Mucosa of stomach (tissue), 1 donor: ENCODE measurements around the gene ID1.
"Not testable (repeated sequence)": the region's sequence is repeated elsewhere in the genome, so short reads cannot be mapped to it uniquely, and the experiment has no call there.

ENCODE experiments used
- H3K27me3 ChIP-seq: one replicate; pipeline ENCODE4 v1.7.0; 2013; ENCODE audit warnings: mild to moderate bottlenecking, low read length; ENCODE audit not compliant: control insufficient read depth, insufficient read depth
- H3K36me3 ChIP-seq: one replicate; pipeline ENCODE4 v1.7.0; 2013; ENCODE audit warnings: low read length; ENCODE audit not compliant: control insufficient read depth, insufficient read depth
- H3K4me1 ChIP-seq: one replicate; pipeline ENCODE4 v1.7.0; 2013; ENCODE audit warnings: mild to moderate bottlenecking, low read length; ENCODE audit not compliant: control insufficient read depth, insufficient read depth
- H3K4me3 ChIP-seq: one replicate; pipeline ENCODE4 v1.7.0; 2013; ENCODE audit warnings: low read length
- H3K9ac ChIP-seq: one replicate; pipeline ENCODE4 v1.7.0; 2013; ENCODE audit warnings: mild to moderate bottlenecking, low read length, moderate library complexity
- H3K9me3 ChIP-seq: one replicate; pipeline ENCODE4 v1.7.0; 2013; ENCODE audit warnings: mild to moderate bottlenecking, low read length, moderate library complexity; ENCODE audit not compliant: control insufficient read depth
- donor health status: Pancreatic carcinoma.

Gene ID1

GRCh38 chr20:31578448-31579138 is 26.5 kb upstream of the ID1 start:
- Histone ChIP-seq H3K4me3 (no peak overlapping the region), H3K27me3 (no peaks in the 10 kb centered on the region), H3K9me3 (no peaks in the 10 kb centered on the region), H3K4me1 (peaks cover 11% of the 10 kb centered on the region), H3K36me3 (no peaks in the 10 kb centered on the region), H3K9ac (no peak overlapping the region)

- Histone ChIP-seq H3K36me3 (no peaks in the 10 kb centered on the region), H3K27me3 (no peaks in the 10 kb centered on the region), H3K4me3 (no peak overlapping the region), H3K9ac (no peak overlapping the region), H3K4me1 (peaks cover 5% of the 10 kb centered on the region), H3K9me3 (no peaks in the 10 kb centered on the region)
Measured at GRCh38 chr20:31579245-31579644, 25.8 kb upstream of the ID1 start.

GRCh38 chr20:31579941-31580651 is 25.0 kb upstream of the ID1 start:
- not testable (repeated sequence) for H3K9me3 ChIP-seq, H3K36me3 ChIP-seq, H3K27me3 ChIP-seq, H3K4me3 ChIP-seq, H3K4me1 ChIP-seq, H3K9ac ChIP-seq

- Histone ChIP-seq H3K27me3 (no peaks in the 10 kb centered on the region), H3K36me3 (no peaks in the 10 kb centered on the region), H3K4me1 (peaks cover 4% of the 10 kb centered on the region), H3K9ac (no peak overlapping the region), H3K9me3 (no peaks in the 10 kb centered on the region), H3K4me3 (no peak overlapping the region)
Measured at GRCh38 chr20:31580706-31581105, 24.4 kb upstream of the ID1 start.

- Histone ChIP-seq H3K27me3 (no peaks in the 10 kb centered on the region), H3K4me1 (peaks cover 4% of the 10 kb centered on the region), H3K4me3 (no peak overlapping the region), H3K36me3 (no peaks in the 10 kb centered on the region), H3K9ac (no peak overlapping the region), H3K9me3 (no peaks in the 10 kb centered on the region)
Measured at GRCh38 chr20:31581391-31581790, 23.7 kb upstream of the ID1 start.

GRCh38 chr20:31587545-31588389 is 17.3 kb upstream of the ID1 start:
- no peaks in the 10 kb centered on the region for H3K27me3 ChIP-seq
- H3K9me3 ChIP-seq = no peaks in the 10 kb centered on the region
- H3K4me3 ChIP-seq = no peak overlapping the region
- H3K36me3 ChIP-seq = no peaks in the 10 kb centered on the region
- peaks cover 3% of the 10 kb centered on the region for H3K4me1 ChIP-seq
- peak overlapping the region; percentile 61 for H3K9ac ChIP-seq

- Histone ChIP-seq H3K9me3 (no peaks in the 10 kb centered on the region), H3K4me3 (no peak overlapping the region), H3K36me3 (no peaks in the 10 kb centered on the region), H3K9ac (no peak overlapping the region), H3K4me1 (peaks cover 30% of the 10 kb centered on the region), H3K27me3 (no peaks in the 10 kb centered on the region)
Measured at GRCh38 chr20:31590717-31591225, 14.3 kb upstream of the ID1 start.

GRCh38 chr20:31593221-31594001 is 11.7 kb upstream of the ID1 start:
- no peaks in the 10 kb centered on the region for H3K9me3 ChIP-seq
- no peaks in the 10 kb centered on the region for H3K36me3 ChIP-seq
- peaks cover 51% of the 10 kb centered on the region for H3K4me1 ChIP-seq
- H3K27me3 ChIP-seq = no peaks in the 10 kb centered on the region
- H3K9ac ChIP-seq = peak overlapping the region; percentile 42
- H3K4me3 ChIP-seq = peak overlapping the region; percentile 3

- Histone ChIP-seq H3K9ac (peak overlapping the region; percentile 42), H3K9me3 (no peaks in the 10 kb centered on the region), H3K36me3 (no peaks in the 10 kb centered on the region), H3K4me3 (peak overlapping the region; percentile 3), H3K4me1 (peaks cover 55% of the 10 kb centered on the region), H3K27me3 (no peaks in the 10 kb centered on the region)
Measured at GRCh38 chr20:31594002-31594557, 11.0 kb upstream of the ID1 start.

- Histone ChIP-seq H3K9me3 (no peaks in the 10 kb centered on the region), H3K9ac (peak overlapping the region; percentile 45), H3K4me1 (peaks cover 55% of the 10 kb centered on the region), H3K36me3 (no peaks in the 10 kb centered on the region), H3K4me3 (peak overlapping the region; percentile 3), H3K27me3 (no peaks in the 10 kb centered on the region)
Measured at GRCh38 chr20:31594558-31595379, 10.3 kb upstream of the ID1 start.

GRCh38 chr20:31595380-31595653 is 9.8 kb upstream of the ID1 start:
- Histone ChIP-seq H3K27me3 (no peaks in the 10 kb centered on the region), H3K9me3 (no peaks in the 10 kb centered on the region), H3K36me3 (no peaks in the 10 kb centered on the region), H3K4me1 (peaks cover 55% of the 10 kb centered on the region), H3K4me3 (peak overlapping the region; percentile 22), H3K9ac (peak overlapping the region; percentile 45)
